ENCODE results near the gene GCAT. TPM values are rescaled to one million over a fixed set of nuclear protein-coding genes. Genes with fewer than 3 reads are reported as not detected.

Gene GCAT
- total RNA-seq, 1 donor from 2014 or later = 42.7 TPM

- intact Hi-C loops (cut with micrococcal nuclease) = loop anchor here (5.0 to 10.0 kb wide), 2 partner anchors 49 to 146 kb away; no protein-coding TSS in a partner anchor
- Histone ChIP-seq H3K27ac (replicated peaks) (peak overlapping the region; percentile 72), H3K4me1 (peaks cover 20% of the 10 kb centered on the region), H3K27me3 (ENCODE audit: low read depth) (peaks cover 41% of the 10 kb centered on the region), H3K9me3 (replicated peaks) (no peaks in the 10 kb centered on the region), H3K4me3 (peak overlapping the region; percentile 64), H3K36me3 (peaks cover 14% of the 10 kb centered on the region)
- peak; percentile 50 for TF ChIP-seq CTCF (IDR thresholded peaks at IDR 0.05; ENCODE audit: borderline replicate concordance)
- peak; percentile 60 for DNase-seq
These were observed 10.8 kb downstream of the GCAT start for GRCh38 chr22:37818409-37819104.

GRCh38 chr22:37819105-37819433 lies 11.3 kb downstream of the GCAT start:
- intact Hi-C loops (cut with micrococcal nuclease) = loop anchor here (5.0 to 10.0 kb wide), 2 partner anchors 48 to 146 kb away; no protein-coding TSS in a partner anchor
- peaks cover 46% of the 10 kb centered on the region for H3K27me3 ChIP-seq (ENCODE audit: low read depth)

GRCh38 chr22:37820350-37820749 lies 12.6 kb downstream of the GCAT start:
- no peak overlapping the region for H3K4me3 ChIP-seq
- intact Hi-C loops (cut with micrococcal nuclease) = no loop called here
- H3K36me3 ChIP-seq = peaks cover 7% of the 10 kb centered on the region
- H3K27ac ChIP-seq (replicated peaks) = no peak overlapping the region
- DNase-seq = no peak
- TF ChIP-seq CTCF (IDR thresholded peaks at IDR 0.05; ENCODE audit: borderline replicate concordance) = no peak
- H3K4me1 ChIP-seq = peaks cover 27% of the 10 kb centered on the region
- peaks cover 53% of the 10 kb centered on the region for H3K27me3 ChIP-seq (ENCODE audit: low read depth)
- no peaks in the 10 kb centered on the region for H3K9me3 ChIP-seq (replicated peaks)

More at GRCh38 chr22:37819105-37819433, 11.3 kb downstream of the GCAT start:
- Histone ChIP-seq H3K27ac (replicated peaks) (no peak overlapping the region), H3K36me3 (peaks cover 14% of the 10 kb centered on the region), H3K9me3 (replicated peaks) (no peaks in the 10 kb centered on the region), H3K4me3 (peak overlapping the region; percentile 64), H3K4me1 (peaks cover 20% of the 10 kb centered on the region)
- no peak for DNase-seq
- TF ChIP-seq CTCF (IDR thresholded peaks at IDR 0.05; ENCODE audit: borderline replicate concordance) = no peak

GRCh38 chr22:37822079-37822833 lies 14.5 kb downstream of the GCAT start:
- Histone ChIP-seq H3K4me3 (no peak overlapping the region), H3K4me1 (peaks cover 35% of the 10 kb centered on the region), H3K27me3 (ENCODE audit: low read depth) (peaks cover 53% of the 10 kb centered on the region), H3K9me3 (replicated peaks) (no peaks in the 10 kb centered on the region), H3K27ac (replicated peaks) (no peak overlapping the region), H3K36me3 (no peaks in the 10 kb centered on the region)
- no peak for DNase-seq
- TF ChIP-seq CTCF (IDR thresholded peaks at IDR 0.05; ENCODE audit: borderline replicate concordance) = no peak
- intact Hi-C loops (cut with micrococcal nuclease) = no loop called here

GRCh38 chr22:37823134-37823985 lies 15.6 kb downstream of the GCAT start, which contains the start of gene GALR3:
Gene GALR3 (plus strand): TSS chr22:37823382. CDS start chr22:37823407, 25 bp downstream.
- intact Hi-C loops (cut with micrococcal nuclease) = no loop called here
- Histone ChIP-seq H3K27me3 (ENCODE audit: low read depth) (peaks cover 53% of the 10 kb centered on the region), H3K36me3 (no peaks in the 10 kb centered on the region), H3K9me3 (replicated peaks) (no peaks in the 10 kb centered on the region), H3K4me1 (peaks cover 27% of the 10 kb centered on the region), H3K27ac (replicated peaks) (no peak within 1 kb of the TSS), H3K4me3 (no peak within 1 kb of the TSS)
- no peak for TF ChIP-seq CTCF (IDR thresholded peaks at IDR 0.05; ENCODE audit: borderline replicate concordance)
- DNase-seq = no peak
